Glutamatergic neuron (in vitro differentiated cells): ENCODE data around the gene FOLR2. TPM values are rescaled to one million over a fixed set of nuclear protein-coding genes. Genes with fewer than 3 reads are reported as not detected.
"Not testable (repeated sequence)": the region's sequence is repeated elsewhere in the genome, so short reads cannot be mapped to it uniquely, and the experiment has no call there.

ENCODE experiments used
- DNase-seq: peaks from one replicate; pipeline ENCODE4 v3.0.0; 2022
- H3K27ac Mint-ChIP-seq: one replicate; pipeline ENCODE4 v1.8.0; 2020; ENCODE audit warnings: mild to moderate bottlenecking, mixed read lengths, inconsistent platforms; ENCODE audit not compliant: unreplicated experiment
- H3K27me3 Mint-ChIP-seq: one replicate; pipeline ENCODE4 v1.8.0; 2020; ENCODE audit warnings: mild to moderate bottlenecking, moderate library complexity, mixed read lengths, inconsistent platforms; ENCODE audit not compliant: unreplicated experiment
- H3K36me3 Mint-ChIP-seq: one replicate; pipeline ENCODE4 v1.8.0; 2020; ENCODE audit warnings: mild to moderate bottlenecking, mixed read lengths, inconsistent platforms; ENCODE audit not compliant: unreplicated experiment
- H3K4me1 Mint-ChIP-seq: one replicate; pipeline ENCODE4 v1.8.0; 2020; ENCODE audit warnings: mild to moderate bottlenecking, low read depth, mixed read lengths, inconsistent platforms; ENCODE audit not compliant: unreplicated experiment
- H3K4me3 Mint-ChIP-seq: one replicate; pipeline ENCODE4 v1.8.0; 2020; ENCODE audit warnings: mild to moderate bottlenecking, mixed read lengths, inconsistent platforms; ENCODE audit not compliant: unreplicated experiment
- H3K9me3 Mint-ChIP-seq: one replicate; pipeline ENCODE4 v1.8.0; 2020; ENCODE audit warnings: mild to moderate bottlenecking, moderate library complexity, mixed read lengths, inconsistent platforms; ENCODE audit not compliant: unreplicated experiment
- CTCF ChIP-seq: fragments of 200-600 bp; sonication (generic); IDR thresholded peaks from one replicate; pipeline ENCODE4 v1.5.0; 2021; ENCODE audit not compliant: partially characterized antibody, unreplicated experiment
- total RNA-seq: library from RNA; stranded (reverse); fragmentation: NEBNext Ultra II Directional; extraction: Animal tissue kit (Norgen Biotek cat#: 25700); gene quantifications from one replicate; pipeline ENCODE4 v1.2.1, GENCODE V29; 2021; ENCODE audit not compliant: unreplicated experiment

Gene FOLR2
- total RNA-seq, 1 donor from 2014 or later: not detected

GRCh38 chr11:72177656-72178055 lies 38.9 kb upstream of the FOLR2 start:
- DNase-seq: no peak
- H3K4me1 Mint-ChIP-seq: no peaks in the 10 kb centered on the region
- no peak overlapping the region for H3K27ac Mint-ChIP-seq
- no peak overlapping the region for H3K4me3 Mint-ChIP-seq
- no peaks in the 10 kb centered on the region for H3K36me3 Mint-ChIP-seq
- H3K9me3 Mint-ChIP-seq: peaks cover 2% of the 10 kb centered on the region
- peaks cover 4% of the 10 kb centered on the region for H3K27me3 Mint-ChIP-seq
- no peak for TF ChIP-seq CTCF

DNA sequence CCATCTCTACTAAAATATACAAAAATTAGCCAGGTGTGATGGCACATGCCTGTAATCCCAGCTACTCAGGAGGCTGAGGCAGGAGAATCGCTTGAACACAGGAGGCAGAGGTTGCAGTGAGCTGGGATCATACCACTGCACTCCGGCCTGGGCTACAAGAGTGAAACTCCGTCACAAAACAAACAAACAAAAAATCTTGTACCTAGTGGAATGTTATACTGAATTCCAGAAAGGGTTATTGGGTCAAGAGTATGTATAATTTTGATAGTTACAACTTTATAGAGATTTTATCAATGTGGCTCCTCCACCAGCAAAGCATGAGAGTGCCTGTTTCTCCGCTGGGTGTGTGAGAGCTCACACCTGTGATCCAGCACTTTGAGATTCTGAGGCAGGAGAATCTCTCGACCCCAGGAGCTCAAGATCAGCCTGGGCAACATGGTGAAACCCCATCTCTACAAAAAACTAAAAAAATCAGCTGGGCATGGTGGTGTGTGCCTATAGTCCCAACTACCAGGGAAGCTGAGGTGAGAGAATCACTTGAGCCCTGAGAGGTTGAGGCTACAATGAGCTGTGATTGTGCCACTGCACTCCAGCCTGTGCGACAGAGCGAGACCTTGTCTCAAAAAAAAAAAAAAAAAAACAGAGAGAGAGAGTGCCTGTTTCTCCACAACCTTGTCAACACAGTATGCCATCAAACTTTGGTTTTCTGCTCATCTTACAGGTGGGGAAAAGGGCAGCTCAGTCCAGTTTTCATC lies 37.4 kb upstream of the FOLR2 start:
- no peaks in the 10 kb centered on the region for H3K36me3 Mint-ChIP-seq
- no peak for TF ChIP-seq CTCF
- H3K27me3 Mint-ChIP-seq: no peaks in the 10 kb centered on the region
- no peaks in the 10 kb centered on the region for H3K4me1 Mint-ChIP-seq
- no peak overlapping the region for H3K4me3 Mint-ChIP-seq
- DNase-seq: no peak
- peaks cover 2% of the 10 kb centered on the region for H3K9me3 Mint-ChIP-seq
- no peak overlapping the region for H3K27ac Mint-ChIP-seq

- Mint-ChIP-seq H3K27ac (no peak overlapping the region), H3K4me3 (no peak overlapping the region), H3K36me3 (no peaks in the 10 kb centered on the region), H3K4me1 (no peaks in the 10 kb centered on the region), H3K9me3 (peaks cover 2% of the 10 kb centered on the region), H3K27me3 (no peaks in the 10 kb centered on the region)
- TF ChIP-seq CTCF: no peak
- no peak for DNase-seq
Measured at GRCh38 chr11:72179804-72180396, 36.7 kb upstream of the FOLR2 start.

DNA sequence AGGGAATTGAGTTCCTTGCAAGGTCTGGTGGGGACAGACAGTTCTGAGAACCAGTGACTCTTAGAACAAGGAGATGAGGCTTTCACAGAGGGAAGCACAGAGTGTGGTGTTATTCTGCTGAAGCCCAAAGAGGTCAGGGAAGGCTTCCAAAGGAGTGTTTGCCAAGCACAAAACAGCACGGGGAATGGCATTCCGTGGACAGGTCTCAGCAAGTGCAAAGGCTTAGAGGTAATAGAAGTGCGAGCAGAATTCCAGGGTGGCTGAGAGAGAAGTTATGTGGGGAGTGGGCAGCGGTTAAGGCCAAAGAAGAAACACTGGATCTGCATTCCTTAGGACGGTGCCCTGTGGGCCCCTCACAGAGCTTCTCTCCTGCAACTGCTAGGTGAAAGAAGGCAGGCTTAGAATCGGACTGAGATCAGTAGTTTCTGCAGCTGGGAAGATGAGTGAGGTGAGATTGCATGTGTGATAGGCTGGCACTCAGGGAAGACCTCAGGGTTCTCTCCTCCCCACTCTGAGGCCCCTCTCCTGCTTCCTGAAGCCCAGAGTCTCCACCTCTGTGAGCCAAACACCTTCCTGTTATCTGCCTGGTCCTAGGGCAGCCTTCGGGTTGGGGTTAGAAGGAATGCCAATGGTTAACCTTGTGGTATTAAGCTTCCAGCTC lies 35.6 kb upstream of the FOLR2 start:
- H3K4me3 Mint-ChIP-seq, H3K27me3 Mint-ChIP-seq, DNase-seq, H3K27ac Mint-ChIP-seq, H3K4me1 Mint-ChIP-seq, H3K9me3 Mint-ChIP-seq, H3K36me3 Mint-ChIP-seq: not testable (repeated sequence)

DNA sequence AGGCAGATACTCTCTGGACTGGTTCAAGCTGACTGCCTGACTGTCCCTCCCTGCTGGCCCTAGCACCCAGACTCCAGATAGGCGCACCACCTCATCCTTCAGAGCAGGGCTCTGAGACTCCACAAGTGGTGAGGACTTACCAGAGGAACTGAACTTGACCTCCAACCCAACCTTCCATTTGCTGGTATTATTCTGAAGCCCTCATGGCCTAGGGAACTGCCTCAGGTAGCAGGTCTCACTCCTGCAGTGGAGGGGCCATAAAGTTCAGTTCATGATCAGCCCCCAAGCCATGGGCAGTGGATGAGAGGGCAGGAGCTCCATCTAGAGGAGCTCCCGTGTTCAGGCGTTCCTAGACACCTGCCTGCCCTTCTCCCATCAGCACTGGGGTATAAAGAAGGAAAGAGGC lies 35.0 kb upstream of the FOLR2 start:
- H3K27ac Mint-ChIP-seq, H3K4me3 Mint-ChIP-seq, H3K27me3 Mint-ChIP-seq, H3K4me1 Mint-ChIP-seq, DNase-seq, H3K9me3 Mint-ChIP-seq, H3K36me3 Mint-ChIP-seq: not testable (repeated sequence)

DNA sequence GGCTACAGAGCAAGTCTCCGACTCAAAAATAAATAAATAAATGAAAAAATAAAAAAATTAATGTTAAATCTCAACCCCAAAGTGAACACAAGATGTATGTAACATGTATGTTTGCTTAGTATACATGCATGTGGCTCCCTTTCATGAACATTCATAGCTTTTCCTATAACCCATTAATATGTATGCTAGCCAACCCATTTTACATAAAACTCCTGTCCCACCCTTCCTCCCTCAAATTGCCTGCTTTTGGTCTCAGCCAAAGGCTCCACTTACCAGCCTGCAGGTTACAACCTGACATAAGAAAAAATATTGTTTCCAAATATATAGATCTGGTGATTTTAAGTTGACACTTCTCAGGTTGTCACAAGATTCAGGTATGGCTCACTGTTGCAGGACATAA lies 28.3 kb upstream of the FOLR2 start:
- H3K36me3 Mint-ChIP-seq: no peaks in the 10 kb centered on the region
- no peaks in the 10 kb centered on the region for H3K27me3 Mint-ChIP-seq
- H3K4me3 Mint-ChIP-seq: no peak overlapping the region
- H3K9me3 Mint-ChIP-seq: peaks cover 1% of the 10 kb centered on the region
- H3K4me1 Mint-ChIP-seq: no peaks in the 10 kb centered on the region
- no peak for DNase-seq
- H3K27ac Mint-ChIP-seq: no peak overlapping the region
- TF ChIP-seq CTCF: no peak
